Transverse colon (tissue), 4 donors: ENCODE measurements around the gene VENTX.

Experiments used
- CTCF ChIP-seq, 5 experiments: fragments of 200-600 bp in 3 of 5; fragments of 450-650 bp in 2 of 5; sonication (generic) in 3 of 5; IDR thresholded peaks; 1 replicate in 2 of 5; 2 replicates in 3 of 5; pipeline ENCODE4 v1.5.1; 2016 to 2017; ENCODE audit warnings: antibody characterized with exemption in 5 of 5, inconsistent platforms in 3 of 5, mild to moderate bottlenecking in 2 of 5, moderate library complexity in 1 of 5
- EP300 ChIP-seq: sonication (generic); formaldehyde crosslinking; IDR thresholded peaks from one replicate; pipeline ENCODE4 v1.6.1; 2017; ENCODE audit warnings: antibody characterized with exemption, low read depth
- POLR2A ChIP-seq: fragments of 450-650 bp; IDR thresholded peaks from one replicate; pipeline ENCODE4 v1.6.1; 2016; ENCODE audit warnings: antibody characterized with exemption, mild to moderate bottlenecking, moderate library complexity
- POLR2AphosphoS5 ChIP-seq, 3 donors: sonication (generic); formaldehyde crosslinking; IDR thresholded peaks; one replicate each; pipeline ENCODE4 v1.6.1; 2016; ENCODE audit warnings: antibody characterized with exemption in 3 of 3

GRCh38 chr10:133272301-133272963 lies 34.8 kb downstream of the VENTX start:
- no peak for TF ChIP-seq EP300
- no peak for TF ChIP-seq CTCF (IDR thresholded peaks at IDR 0.05)
- TF ChIP-seq POLR2AphosphoS5 (IDR thresholded peaks at IDR 0.05): no peak
- no peak for TF ChIP-seq POLR2A
